SIG-M5 (cell line): Measurements from ENCODE around the gene DGKQ.
A peak's percentile ranks its signal among the peaks of the same experiment; 100 is the strongest.

Source experiments
- DNase-seq: peaks from one replicate; lab custom pipeline; 2025; lab: John Stamatoyannopoulos, UW

DGKQ gene

DNA sequence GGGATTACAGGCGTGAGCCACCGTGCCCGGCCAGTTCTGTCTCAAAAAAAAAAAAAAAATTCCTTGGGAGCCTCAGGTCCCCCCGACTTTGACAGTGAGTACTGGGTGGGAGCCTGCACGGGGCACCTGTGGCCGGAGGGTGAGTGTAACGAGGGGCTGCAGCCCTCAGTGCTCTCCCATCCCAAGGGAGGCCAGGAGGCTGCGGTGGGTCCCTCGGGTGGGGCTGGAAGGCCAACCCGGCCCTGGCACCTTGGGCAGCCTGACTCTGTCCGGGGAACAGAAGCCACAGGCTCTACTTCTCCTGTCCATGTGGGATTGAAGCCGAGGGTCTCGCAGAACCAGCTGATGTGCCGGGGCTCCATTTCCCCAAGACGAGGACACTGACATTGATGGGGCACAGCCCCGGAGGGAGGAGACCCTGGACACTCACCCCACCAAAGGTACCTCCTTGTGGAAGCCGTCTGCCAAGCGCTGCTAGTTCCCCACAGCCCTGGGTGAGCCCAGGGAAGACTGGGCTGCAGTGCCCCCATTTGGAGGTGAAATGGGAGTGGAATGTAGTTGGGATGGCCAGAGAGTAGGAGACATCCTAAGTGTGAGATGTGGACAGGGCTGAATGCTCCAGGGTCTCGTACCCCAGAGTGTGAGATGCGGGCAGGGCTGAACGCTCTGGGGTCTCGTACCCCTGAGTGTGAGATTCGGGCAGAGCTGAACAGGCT lies 22.1 kb upstream of the DGKQ start:
- no peak for DNase-seq

DNA sequence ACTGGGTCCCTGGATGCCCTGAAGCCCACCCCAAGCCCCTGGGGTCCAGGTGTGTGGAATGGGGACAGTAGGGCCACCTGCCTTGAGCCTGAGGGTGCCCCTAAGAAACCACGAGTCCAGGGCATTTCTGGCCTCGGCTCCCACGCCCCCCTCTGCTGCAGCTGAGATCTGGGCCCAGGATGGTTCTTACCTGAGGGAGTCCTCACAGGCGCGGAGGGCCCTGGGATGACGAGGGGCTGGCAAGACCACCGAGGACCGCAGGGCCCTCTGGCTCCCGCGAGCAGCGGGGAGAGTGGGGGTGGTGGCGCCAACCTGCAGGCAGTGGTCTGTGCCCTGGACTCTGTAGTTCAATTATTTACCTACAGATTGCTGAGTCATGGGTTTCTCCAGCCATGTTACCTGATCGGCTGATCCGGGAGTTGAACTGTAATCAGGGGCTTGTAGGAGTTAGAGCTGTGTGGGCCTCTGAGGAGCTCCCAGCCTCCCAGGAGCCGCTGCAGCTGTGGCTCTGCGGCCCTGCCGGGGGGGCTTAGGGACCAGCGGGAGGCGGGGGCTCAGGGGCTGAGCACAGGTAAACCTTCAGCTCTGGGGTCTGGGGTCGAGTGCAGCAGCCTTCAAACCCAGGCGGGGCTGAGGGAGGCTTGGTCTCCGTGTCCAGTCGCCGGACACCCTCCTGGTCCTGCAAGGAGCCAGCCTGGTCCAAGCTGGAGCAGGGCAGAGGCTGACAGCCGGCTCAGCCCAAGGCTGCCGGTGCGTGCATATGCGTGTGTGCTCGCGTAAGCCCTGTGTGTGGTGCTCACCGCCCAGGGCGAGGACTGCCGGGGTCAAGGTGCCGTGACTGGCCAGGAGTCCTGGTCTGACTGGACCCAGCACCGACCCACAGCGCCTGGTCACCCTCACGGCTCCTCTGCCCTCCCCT lies 20.0 kb upstream of the DGKQ start, which contains the start of gene SLC26A1:
SLC26A1 (minus strand) TSS at position 294 of the 919 bp plus-strand sequence. CDS start 1,701 bp downstream, outside the sequence.
- no peak for DNase-seq

DNA sequence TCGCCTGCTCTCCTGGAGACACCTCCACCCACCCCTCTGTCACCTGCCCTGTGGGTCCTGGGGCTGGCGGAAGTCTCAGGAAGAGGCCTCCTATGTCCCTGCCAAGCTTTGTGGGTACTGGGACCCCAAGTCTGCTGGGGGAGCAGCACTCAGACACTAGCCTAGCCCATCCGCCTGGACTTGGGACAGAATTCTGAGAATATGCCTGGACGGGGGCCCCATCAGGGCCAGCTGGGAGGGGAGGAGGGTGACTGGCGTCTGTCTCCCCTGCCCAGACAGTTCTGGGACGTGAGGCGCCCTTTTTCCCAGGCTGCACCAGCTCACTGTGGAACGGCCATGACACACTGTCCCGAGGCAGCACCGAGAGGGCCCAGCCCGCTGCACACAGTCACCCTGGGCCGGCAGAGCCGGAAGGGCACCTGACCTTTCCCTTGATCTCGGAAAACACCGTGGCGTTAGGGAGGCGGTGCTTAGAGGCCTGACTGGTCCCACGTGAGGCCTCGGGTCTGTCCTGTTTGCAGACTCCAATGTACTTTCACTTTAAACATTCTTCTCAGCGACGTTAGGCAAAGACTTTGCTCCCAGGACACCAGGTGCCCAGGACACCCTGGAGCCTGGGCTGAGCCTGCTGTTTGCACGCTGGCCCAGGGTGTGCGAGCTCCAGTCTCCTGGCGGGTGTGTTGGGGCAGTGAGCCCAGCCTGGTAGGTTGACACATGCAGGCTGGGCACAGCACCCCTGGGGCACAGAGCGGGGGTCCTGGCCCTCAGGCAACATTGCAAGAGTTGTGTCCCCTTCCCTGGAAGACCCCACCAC lies 19.1 kb upstream of the DGKQ start:
- no peak for DNase-seq

DNA sequence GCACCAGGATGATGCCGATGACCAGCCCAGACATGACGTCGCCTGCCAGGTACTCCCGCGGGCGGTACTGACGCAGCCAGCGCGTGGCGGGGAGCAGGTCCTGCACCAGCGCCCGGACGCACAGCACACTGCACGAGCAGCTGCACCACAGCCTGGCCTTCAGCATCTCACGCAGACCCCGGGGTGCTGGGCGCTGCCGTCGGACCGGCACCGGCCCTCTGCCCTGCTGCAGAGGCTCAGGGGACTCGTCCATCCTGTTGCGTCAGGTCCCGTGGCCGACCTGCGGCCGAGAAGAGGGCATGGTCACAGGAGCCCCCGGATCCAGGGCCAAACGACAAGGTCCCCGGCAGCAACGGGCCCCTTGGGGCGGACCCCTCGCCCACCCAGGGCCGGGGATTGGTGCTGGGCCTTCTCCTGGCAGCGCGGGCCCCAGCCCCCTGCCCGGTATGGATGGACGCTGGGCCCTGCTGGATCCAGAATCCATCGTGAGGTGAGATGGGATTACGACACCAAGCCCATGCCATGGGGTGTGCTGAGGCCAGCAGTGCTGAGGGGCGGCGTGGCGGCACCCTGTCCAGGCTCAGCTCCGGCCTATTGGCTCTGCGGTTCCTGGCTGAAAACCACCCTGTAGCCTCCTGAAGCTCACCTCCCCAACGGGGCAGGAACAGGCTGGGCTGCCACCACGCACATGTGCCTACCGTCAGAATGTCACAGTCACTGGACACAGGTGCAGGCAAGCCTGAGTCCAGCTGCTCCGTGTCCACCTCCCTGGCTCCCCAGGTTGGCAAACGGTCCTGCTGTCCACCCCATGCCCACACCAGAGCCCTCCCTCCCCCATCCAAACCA lies 18.3 kb upstream of the DGKQ start:
- DNase-seq, result no peak

DNA sequence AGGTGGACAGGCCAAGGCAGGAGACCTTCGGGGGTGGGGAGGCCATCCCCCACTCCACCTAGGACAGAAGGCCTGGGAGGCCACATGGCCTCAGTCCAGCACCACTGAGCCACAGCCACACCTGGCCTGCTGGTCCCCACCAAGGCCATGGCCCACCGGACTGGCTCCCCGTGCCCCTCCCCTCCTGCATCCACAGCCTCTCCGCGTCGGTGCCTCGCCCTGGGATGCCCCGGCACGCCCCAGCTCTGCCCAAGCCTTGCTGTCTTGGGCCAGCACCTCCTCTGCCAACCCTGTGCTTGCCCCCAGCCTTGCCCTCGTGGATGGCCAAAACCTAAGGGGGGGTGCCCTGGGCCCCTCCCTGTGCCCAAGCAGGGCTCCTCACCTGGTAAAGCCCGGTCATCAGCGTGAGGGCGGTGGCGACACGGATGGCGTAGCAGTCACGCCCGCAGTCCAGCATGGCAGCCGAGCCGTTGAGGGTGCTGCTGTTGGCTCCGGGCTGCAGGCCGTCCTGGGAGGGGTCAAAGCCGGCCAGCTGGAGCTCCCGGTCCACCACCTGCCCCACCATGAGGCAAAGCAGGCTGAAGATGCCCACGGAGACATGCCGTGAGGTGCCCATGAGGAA lies 17.5 kb upstream of the DGKQ start:
- no peak for DNase-seq

GRCh38 chr4:989722-990471 lies 16.5 kb upstream of the DGKQ start:
- no peak for DNase-seq

DNA sequence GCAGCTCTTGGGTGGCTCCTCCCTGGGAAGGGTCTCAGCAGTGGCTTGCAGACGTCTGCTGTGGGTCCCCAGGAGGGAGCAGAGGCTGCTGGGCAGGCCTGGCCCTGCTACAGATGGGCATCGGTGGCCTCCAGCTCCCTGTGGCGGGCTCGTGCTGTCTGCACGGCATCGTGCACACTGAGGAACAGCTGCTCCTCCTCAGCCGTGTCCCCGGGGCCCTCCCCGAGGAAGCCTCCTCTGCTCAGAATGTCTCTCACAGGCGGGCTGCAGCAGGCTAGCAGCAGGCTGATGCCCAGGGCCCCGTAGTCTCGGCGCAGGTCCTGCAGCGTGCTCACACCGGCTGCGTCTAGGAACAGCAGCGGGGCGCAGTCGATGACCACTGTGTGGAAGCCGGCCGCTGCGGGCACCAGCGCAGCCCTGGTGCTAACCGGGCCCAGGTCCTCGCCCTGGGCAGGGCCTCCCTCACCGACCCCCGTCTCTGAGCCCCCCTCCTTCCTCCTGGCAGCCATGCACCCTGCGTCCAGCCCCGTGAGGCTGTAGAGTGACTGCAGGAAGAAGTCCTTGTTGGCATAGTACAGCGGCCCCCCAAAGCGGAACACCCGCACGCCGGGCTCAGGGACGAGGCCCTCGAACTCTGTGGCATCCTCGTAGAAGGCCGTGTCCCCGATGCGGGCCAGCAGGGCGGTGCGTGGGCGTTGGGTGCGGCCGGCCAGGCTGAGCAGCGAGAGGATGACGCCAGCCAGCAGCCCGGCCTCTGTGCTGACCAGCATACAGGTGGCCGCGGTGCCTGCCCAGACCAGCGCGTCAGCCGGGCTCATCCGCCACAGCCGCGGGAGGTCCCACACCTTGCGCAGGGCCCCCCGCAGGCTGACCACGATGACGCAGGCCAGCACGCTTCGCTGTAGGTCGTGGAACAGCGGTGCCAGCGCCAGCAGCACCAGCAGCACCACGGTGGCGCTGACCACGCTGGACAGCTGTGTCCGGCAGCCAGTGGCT lies 15.7 kb upstream of the DGKQ start:
- no peak for DNase-seq

- DNase-seq, result no peak
Observed at GRCh38 chr4:987624-988513, 14.5 kb upstream of the DGKQ start.

DNA sequence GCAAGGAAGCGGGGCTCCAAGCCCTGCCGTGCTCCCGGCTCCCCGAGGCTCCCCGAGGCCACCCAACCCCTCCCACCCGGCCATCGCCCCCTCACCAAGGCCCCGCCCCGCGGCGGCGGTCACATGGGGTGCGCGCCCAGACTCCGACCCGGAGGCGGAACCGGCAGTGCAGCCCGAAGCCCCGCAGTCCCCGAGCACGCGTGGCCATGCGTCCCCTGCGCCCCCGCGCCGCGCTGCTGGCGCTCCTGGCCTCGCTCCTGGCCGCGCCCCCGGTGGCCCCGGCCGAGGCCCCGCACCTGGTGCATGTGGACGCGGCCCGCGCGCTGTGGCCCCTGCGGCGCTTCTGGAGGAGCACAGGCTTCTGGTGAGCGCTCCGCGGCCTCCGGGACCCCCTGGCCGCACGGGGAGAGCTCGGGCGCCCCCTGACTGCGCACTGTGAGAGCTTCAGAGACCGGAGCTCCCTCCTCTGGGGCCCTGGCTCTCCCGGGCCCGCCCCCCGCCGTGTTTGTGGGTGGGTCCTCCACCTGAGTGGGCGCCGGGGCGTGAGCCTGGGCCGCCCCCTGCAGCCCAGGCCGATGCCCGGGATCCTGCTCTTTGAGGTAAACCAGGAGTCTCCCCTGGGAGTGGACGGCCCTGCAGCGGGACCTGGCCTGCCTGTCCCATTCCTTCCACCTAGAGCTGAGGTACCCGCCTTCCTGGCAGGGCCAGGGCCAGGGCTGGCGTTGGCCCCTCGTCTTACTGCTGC lies 13.7 kb upstream of the DGKQ start, which contains the start of gene IDUA:
IDUA (plus strand) TSS at position 166 of the 745 bp plus-strand sequence; CDS start at position 207, 41 bp downstream.
- no peak for DNase-seq

- DNase-seq, result no peak
Observed at GRCh38 chr4:986428-986878, 13.1 kb upstream of the DGKQ start.

GRCh38 chr4:985123-985830 lies 11.9 kb upstream of the DGKQ start:
- no peak for DNase-seq

GRCh38 chr4:984336-985054 lies 11.1 kb upstream of the DGKQ start:
- DNase-seq, result no peak

- no peak for DNase-seq
Observed at GRCh38 chr4:982814-983213, 9.4 kb upstream of the DGKQ start.

DNA sequence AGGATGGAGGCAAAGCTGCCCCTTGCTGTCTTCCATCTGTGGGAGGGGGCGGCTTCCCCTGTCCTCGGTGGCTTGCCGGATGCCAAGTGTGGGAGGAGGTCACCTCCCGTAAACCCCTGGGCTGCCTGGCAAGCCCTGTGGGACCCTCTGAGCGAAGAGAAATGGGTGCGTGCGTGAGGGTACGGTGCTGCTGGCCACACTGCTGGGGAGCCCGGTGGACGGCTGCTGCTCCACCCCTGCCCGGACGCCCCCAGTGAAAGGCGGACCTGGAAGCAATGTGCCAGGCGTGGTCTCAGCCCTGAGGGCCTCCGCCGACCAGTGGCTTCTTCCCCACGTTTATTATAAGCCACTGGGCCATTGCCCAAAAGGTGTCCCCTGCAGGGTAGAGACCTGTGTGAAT lies 8.9 kb upstream of the DGKQ start:
- DNase-seq, result no peak

DNA sequence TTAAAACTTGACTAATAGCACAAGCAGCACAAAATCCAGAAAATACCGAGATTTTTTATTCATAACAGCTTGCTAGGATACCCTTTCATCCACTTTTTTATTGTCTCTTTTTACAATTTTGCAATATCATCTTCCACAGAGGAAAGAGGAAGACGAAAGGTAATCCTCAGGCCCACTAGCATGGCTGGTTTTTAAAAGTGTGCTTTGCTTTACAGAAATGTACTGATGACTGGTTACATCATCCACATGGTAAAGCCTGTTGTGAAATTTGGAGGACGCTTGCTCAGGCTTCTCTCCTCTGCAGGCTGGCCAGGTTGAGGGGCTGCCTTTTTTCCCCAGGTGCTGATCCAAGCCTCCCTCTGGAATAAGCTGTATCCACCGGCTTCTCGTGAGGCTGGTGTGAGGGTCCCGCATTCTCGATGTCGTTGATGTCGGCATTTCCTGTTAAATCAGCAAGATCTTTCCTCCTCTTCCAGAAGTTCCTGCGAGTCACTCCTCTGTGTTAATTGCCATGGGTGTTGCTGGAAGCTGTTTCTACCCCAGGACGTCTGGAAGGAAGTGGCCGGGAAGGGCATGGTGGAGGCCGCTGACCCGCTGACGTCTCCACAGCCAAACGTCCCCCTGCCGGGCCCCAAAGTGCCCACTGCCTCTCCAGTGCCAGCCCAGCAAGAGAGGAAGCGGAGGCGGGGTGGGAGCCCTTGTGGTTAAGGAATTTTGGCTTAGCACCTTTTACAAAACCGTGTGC lies 5.8 kb upstream of the DGKQ start:
- DNase-seq, result peak; percentile 67
